ENCODE measurements around the gene BCAS3.

GRCh38 chr17:60989379-60989778, 311.7 kb downstream of the BCAS3 start:
- TF ChIP-seq POLR2A (IDR thresholded peaks at IDR 0.05; ENCODE audit: low read depth, low read length) (no peak), TAF1 (IDR thresholded peaks at IDR 0.05; ENCODE audit: borderline replicate concordance, low read depth, low read length) (no peak), POLR2AphosphoS5 (IDR thresholded peaks at IDR 0.05; ENCODE audit: low read depth, low read length) (no peak)
